ENCODE measurements around the gene OR10V1. TPM values are rescaled to one million over a fixed set of nuclear protein-coding genes. Genes with fewer than 3 reads are reported as not detected.

OR10V1 gene
- polyA plus RNA-seq, 4 donors, result not detected

- peak in 2 of 4 donors; percentile 38 for DNase-seq (ENCODE audit: low read depth in 4 of 4, low spot score in 2 of 4)
Measured at GRCh38 chr11:59669611-59670009, 44.0 kb downstream of the OR10V1 start.

- DNase-seq (ENCODE audit: low read depth in 4 of 4, low spot score in 2 of 4), result peak; percentile 93 to 100 (median 98)
Measured at GRCh38 chr11:59668950-59669610, 44.6 kb downstream of the OR10V1 start, which contains the start of gene PATL1. Gene PATL1 (minus strand): TSS chr11:59669037. CDS start chr11:59668895, 142 bp downstream.

DNA sequence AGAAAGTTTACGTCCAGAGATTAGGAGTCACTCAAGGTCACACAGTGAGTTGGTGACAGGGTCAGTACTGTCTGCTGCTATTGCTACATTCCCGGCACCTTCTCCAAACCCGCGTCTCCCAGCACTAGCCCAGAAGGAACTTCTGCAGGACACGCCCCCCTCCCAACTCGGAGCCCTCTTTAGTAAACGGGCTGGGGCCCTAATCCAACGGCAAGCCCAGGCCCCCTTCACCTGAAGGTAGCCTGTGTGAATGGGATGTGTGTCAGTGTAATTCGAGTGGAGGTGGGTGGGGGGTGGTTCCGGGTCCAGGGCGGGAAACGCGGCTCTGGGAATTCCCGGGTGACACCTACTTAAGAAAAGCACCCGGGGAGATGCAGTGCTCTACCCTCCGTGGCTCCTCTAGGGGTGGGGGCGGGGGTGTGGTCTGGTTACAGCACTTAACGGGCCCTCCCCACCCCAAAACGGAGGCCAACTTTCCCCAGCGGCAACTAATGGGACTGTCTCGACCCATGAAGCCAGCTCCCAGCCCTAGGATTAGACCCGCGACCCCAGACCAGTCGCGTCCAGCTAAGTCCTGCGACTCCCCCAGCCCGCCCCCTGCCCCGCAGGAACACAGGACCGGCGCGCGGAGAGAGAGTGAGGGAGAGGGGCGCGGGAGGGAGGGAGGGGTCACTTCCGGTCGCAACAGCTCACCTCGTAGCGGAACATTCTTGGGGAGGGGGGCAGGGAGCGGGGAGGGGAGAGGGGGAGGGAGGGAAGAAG, 45.3 kb downstream of the OR10V1 start:
- DNase-seq (ENCODE audit: low read depth in 4 of 4, low spot score in 2 of 4), result peak in 2 of 4 donors; percentile 22 to 24

DNA sequence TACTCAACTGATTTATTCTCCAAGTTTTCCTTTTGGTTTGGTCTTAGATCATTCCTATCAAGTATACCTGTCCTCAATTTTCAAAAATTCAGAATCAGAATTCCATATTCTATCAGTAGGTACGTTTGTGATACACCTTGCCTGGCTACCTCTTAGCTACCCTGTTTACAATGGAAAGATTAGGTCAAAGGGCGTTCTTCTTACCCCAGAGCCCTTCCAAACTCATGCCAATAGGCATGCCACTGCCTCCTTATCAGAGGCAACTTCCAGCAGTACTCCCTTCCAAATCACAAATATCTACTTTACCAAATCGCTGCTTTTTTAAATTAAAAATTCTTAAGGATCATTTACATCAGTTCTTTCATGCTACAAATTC, 45.8 kb downstream of the OR10V1 start:
- no peak for DNase-seq (ENCODE audit: low read depth in 4 of 4, low spot score in 2 of 4)

DNA sequence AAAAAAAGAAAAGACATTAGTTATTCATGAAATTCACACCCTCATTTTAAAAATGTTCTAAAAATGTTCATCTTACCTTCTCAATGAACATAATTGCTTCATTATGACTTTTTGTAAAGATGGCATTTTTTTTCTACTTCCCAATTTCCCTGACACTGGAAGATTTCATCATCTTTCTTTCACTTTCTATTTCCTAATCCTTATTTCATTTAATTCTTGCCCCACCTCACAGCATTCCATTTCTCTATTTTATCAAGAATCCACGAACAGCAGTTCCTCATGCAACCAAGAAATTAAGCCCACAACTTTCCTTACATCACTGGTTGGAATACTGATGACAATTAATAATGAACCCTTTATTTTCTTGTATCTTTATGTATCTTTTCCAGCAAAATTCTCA, 46.7 kb downstream of the OR10V1 start:
- DNase-seq (ENCODE audit: low read depth in 4 of 4, low spot score in 2 of 4), result no peak

Other genes starting within 250 kb of the OR10V1 start
- not detected for gene OR4D10, start 240.5 kb downstream of the OR10V1 start, polyA plus RNA-seq (ENCODE audit: insufficient read length in 4 of 4)
- not detected for gene OR4D11, start 210.3 kb downstream of the OR10V1 start, polyA plus RNA-seq (ENCODE audit: insufficient read length in 4 of 4)
- under 1 TPM in 3 of 4 donors, not detected in 1; 0.03 to 0.11 (median 0.04) TPM for gene OR4D9, start 202.3 kb downstream of the OR10V1 start, polyA plus RNA-seq (ENCODE audit: insufficient read length in 4 of 4)
- gene OSBP, start 98.1 kb downstream of the OR10V1 start, polyA plus RNA-seq (ENCODE audit: insufficient read length in 4 of 4), result 10 to 100 TPM; 47.3 to 58.7 (median 52.2) TPM
- gene PATL1, start 44.8 kb downstream of the OR10V1 start, polyA plus RNA-seq (ENCODE audit: insufficient read length in 4 of 4), result 10 to 100 TPM; 29.7 to 52.5 (median 46.3) TPM
- 10 to 100 TPM; 35.3 to 70.3 (median 55.3) TPM for gene STX3, start 41.5 kb upstream of the OR10V1 start, polyA plus RNA-seq (ENCODE audit: insufficient read length in 4 of 4)
- gene MRPL16, start 96.9 kb upstream of the OR10V1 start, polyA plus RNA-seq (ENCODE audit: insufficient read length in 4 of 4), result 10 to 100 TPM; 60.0 to 66.8 (median 61.6) TPM
- under 1 TPM in 2 of 4 donors, not detected in 2; 0.11 to 0.21 TPM for gene CBLIF, start 131.7 kb upstream of the OR10V1 start, polyA plus RNA-seq (ENCODE audit: insufficient read length in 4 of 4)
- gene TCN1, start 152.6 kb upstream of the OR10V1 start, polyA plus RNA-seq (ENCODE audit: insufficient read length in 4 of 4), result under 1 TPM in 1 of 4 donors, not detected in 3; 0.30 TPM
- under 1 TPM in 2 of 4 donors, not detected in 2; 0.18 to 0.21 TPM for gene OOSP3, start 164.9 kb upstream of the OR10V1 start, polyA plus RNA-seq (ENCODE audit: insufficient read length in 4 of 4)
- under 1 TPM in 2 of 4 donors, not detected in 2; 0.31 to 0.33 TPM for gene OOSP1, start 224.6 kb upstream of the OR10V1 start, polyA plus RNA-seq (ENCODE audit: insufficient read length in 4 of 4)

Measured in left renal cortex interstitium (tissue), 4 donors.